Endodermal cell (in vitro differentiated cells): ENCODE results near the gene ABTB2. TPM values are rescaled to one million over a fixed set of nuclear protein-coding genes. Genes with fewer than 3 reads are reported as not detected.

Experiments
- DNase-seq: peaks from one replicate; pipeline ENCODE4 v3.0.0-alpha.2; 2017
- H3K27ac ChIP-seq: 2 replicates; pipeline ENCODE4 v1.5.1; 2013; ENCODE audit warnings: mild to moderate bottlenecking, low read depth, low read length, moderate library complexity
- H3K27me3 ChIP-seq: 2 replicates; pipeline ENCODE4 v1.6.1; 2013; ENCODE audit warnings: mild to moderate bottlenecking, low read length, moderate library complexity; ENCODE audit not compliant: insufficient read depth, control insufficient read depth, poor library complexity, severe bottlenecking
- H3K36me3 ChIP-seq: 2 replicates; pipeline ENCODE4 v1.7.0; 2013; ENCODE audit warnings: mild to moderate bottlenecking, low read length, moderate library complexity; ENCODE audit not compliant: control insufficient read depth, insufficient read depth
- H3K4me1 ChIP-seq: one replicate; pipeline ENCODE4 v1.7.0; 2013; ENCODE audit warnings: low read length; ENCODE audit not compliant: control insufficient read depth, insufficient read depth
- H3K4me3 ChIP-seq: 2 replicates; pipeline ENCODE4 v1.5.1; 2013; ENCODE audit warnings: mild to moderate bottlenecking, low read length, moderate library complexity
- H3K9ac ChIP-seq: 2 replicates; pipeline ENCODE4 v1.6.1; 2013; ENCODE audit warnings: mild to moderate bottlenecking, low read length, moderate library complexity; ENCODE audit not compliant: poor library complexity, severe bottlenecking; ENCODE audit errors: extremely low read depth
- H3K9me3 ChIP-seq: 2 replicates; pipeline ENCODE4 v1.6.1; 2013; ENCODE audit warnings: mild to moderate bottlenecking, low read length, moderate library complexity; ENCODE audit not compliant: control insufficient read depth
- H3K27ac Mint-ChIP-seq: 2 replicates; pipeline ENCODE4 v1.8.0; 2020; ENCODE audit warnings: mixed read lengths
- H3K27me3 Mint-ChIP-seq: 2 replicates; pipeline ENCODE4 v1.8.0; 2021; ENCODE audit warnings: mild to moderate bottlenecking, mixed read lengths; ENCODE audit not compliant: insufficient read depth
- H3K36me3 Mint-ChIP-seq: 2 replicates; pipeline ENCODE4 v1.8.0; 2020; ENCODE audit warnings: low read depth, mixed read lengths
- H3K4me1 Mint-ChIP-seq: 2 replicates; pipeline ENCODE4 v1.8.0; 2020; ENCODE audit warnings: mixed read lengths
- H3K4me3 Mint-ChIP-seq: 2 replicates; pipeline ENCODE4 v1.8.0; 2020; ENCODE audit warnings: mild to moderate bottlenecking, moderate library complexity, mixed read lengths
- H3K9me3 Mint-ChIP-seq: 2 replicates; pipeline ENCODE4 v1.8.0; 2020; ENCODE audit warnings: mild to moderate bottlenecking, mixed read lengths
- WGBS, 2 experiments: methylation state at CpG; one replicate each; pipeline versions ENCODE4 v1.1.5 to v1.1.7; 2013; ENCODE audit warnings: missing lambda C conversion rate in 2 of 2, mixed read lengths in 1 of 2; ENCODE audit not compliant: insufficient coverage in 1 of 2, insufficient read length in 1 of 2; 5-methylcytosine and 5-hydroxymethylcytosine counted together
- total RNA-seq, 2 donors: library from RNA; stranded (reverse); fragmentation: NEBNext Ultra II Directional in 1 of 2; extraction: Animal tissue kit (Norgen Biotek cat#: 25700) in 1 of 2; gene quantifications; 2 replicates in 1 of 2; 3 replicates in 1 of 2; pipeline ENCODE4 v1.2.1, GENCODE V29; 2021
- TF ChIP-seq, protein P1 (sequence below): fragments of 200-600 bp; sonication (generic); conservative IDR thresholded peaks from 2 replicates; pipeline ENCODE4 v1.5.0; 2021; ENCODE audit warnings: antibody characterized with exemption, mild to moderate bottlenecking

Gene ABTB2
- total RNA-seq, 2 donors from 2014 or later: 2.9 to 5.2 TPM

DNA sequence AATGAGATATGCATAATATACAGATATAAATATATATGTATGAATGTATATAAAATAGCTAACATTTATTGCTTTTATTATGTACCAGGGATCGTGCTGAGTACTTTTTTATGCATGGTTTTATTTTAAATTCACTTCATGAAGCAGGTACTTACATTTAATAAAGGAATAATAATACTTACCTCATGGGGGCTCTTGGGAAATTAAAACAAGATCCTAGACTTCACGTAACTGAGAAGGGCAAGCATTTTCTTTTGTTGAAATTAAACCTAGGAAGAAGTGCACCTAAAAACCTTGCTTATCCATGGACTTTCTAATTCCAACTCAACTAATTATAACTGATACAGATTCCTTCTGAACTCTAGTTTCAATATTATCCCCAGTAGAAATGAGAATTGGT, 40.0 kb upstream of the ABTB2 start:
- peaks cover 19% of the 10 kb centered on the region for H3K9me3 ChIP-seq
- H3K36me3 ChIP-seq: no peaks in the 10 kb centered on the region
- no peak overlapping the region for H3K27ac Mint-ChIP-seq
- no peaks in the 10 kb centered on the region for H3K27me3 Mint-ChIP-seq
- H3K9ac ChIP-seq: no peak overlapping the region
- no peaks in the 10 kb centered on the region for H3K27me3 ChIP-seq
- 89% methylated on average over 1 of the region's 2 CpGs; no CpG with 5 or more reads in 1 of the 2 experiments for WGBS, 2 experiments
- H3K27ac ChIP-seq: no peak overlapping the region
- no peaks in the 10 kb centered on the region for H3K4me1 ChIP-seq
- peaks cover 13% of the 10 kb centered on the region for H3K9me3 Mint-ChIP-seq
- TF ChIP-seq, protein P1, sequence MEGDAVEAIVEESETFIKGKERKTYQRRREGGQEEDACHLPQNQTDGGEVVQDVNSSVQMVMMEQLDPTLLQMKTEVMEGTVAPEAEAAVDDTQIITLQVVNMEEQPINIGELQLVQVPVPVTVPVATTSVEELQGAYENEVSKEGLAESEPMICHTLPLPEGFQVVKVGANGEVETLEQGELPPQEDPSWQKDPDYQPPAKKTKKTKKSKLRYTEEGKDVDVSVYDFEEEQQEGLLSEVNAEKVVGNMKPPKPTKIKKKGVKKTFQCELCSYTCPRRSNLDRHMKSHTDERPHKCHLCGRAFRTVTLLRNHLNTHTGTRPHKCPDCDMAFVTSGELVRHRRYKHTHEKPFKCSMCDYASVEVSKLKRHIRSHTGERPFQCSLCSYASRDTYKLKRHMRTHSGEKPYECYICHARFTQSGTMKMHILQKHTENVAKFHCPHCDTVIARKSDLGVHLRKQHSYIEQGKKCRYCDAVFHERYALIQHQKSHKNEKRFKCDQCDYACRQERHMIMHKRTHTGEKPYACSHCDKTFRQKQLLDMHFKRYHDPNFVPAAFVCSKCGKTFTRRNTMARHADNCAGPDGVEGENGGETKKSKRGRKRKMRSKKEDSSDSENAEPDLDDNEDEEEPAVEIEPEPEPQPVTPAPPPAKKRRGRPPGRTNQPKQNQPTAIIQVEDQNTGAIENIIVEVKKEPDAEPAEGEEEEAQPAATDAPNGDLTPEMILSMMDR: no peak
- no peak for DNase-seq
- H3K4me3 Mint-ChIP-seq: no peak overlapping the region
- peaks cover 4% of the 10 kb centered on the region for H3K4me1 Mint-ChIP-seq
- H3K4me3 ChIP-seq: no peak overlapping the region
- no peaks in the 10 kb centered on the region for H3K36me3 Mint-ChIP-seq

DNA sequence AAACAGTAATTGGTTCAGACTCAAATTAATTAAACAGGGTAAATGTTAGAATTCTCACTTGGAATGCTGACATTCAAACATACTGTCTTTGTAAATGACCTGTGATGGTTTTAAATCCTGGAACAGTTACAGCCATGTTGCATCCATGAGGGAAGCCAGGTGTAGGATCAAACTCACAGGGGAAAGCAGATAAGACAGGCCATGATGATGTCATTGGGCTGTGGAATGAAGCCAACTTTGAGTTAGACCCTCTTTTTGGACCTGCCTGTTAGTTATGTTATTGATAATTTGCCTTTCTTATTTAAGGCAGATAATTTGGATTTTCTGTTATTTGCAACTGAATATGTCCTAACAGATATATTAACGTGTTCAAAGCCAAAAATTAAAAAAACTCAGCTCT, 39.3 kb upstream of the ABTB2 start:
- H3K4me1 ChIP-seq: no peaks in the 10 kb centered on the region
- no peak overlapping the region for H3K4me3 ChIP-seq
- Mint-ChIP-seq H3K27me3 (no peaks in the 10 kb centered on the region), H3K4me3 (no peak overlapping the region), H3K27ac (no peak overlapping the region), H3K36me3 (no peaks in the 10 kb centered on the region), H3K9me3 (peaks cover 13% of the 10 kb centered on the region), H3K4me1 (peaks cover 4% of the 10 kb centered on the region)
- no peaks in the 10 kb centered on the region for H3K27me3 ChIP-seq
- no peak overlapping the region for H3K27ac ChIP-seq
- no peak overlapping the region for H3K9ac ChIP-seq
- H3K36me3 ChIP-seq: no peaks in the 10 kb centered on the region
- TF ChIP-seq, protein P1: no peak
- H3K9me3 ChIP-seq: peaks cover 21% of the 10 kb centered on the region
- no CpG with 5 or more reads among the region's 1 CpG for WGBS, 2 experiments
- no peak for DNase-seq

DNA sequence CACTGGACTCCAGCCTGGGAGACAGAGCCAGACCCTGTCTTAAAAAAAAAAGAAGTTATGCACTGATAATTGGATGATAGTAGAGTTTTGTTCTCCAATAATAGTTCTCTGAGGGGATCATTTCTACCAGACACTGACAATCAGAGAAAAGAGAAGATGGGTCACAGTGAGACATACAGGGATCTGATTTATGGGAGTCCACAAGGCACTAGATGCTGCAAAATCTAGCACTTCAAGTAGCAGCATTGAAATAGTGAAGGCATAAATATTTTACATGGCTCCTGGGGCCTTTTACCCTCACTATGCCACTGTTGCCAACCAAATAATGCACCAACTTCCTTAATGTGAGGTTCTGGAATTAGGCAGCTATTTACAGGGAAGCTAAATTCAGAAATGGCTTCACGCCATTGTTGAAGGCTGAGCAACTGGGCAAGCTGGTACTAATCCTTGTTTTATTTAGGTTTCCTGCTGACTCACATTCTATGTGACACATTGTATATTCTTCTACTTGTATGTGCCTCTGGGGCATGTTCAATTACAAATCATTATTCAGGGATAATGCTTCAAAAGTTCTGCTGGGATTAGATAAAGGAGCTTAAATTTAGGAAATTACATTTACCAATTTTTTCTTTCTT, 38.2 kb upstream of the ABTB2 start:
- Histone ChIP-seq H3K9me3 (peaks cover 21% of the 10 kb centered on the region), H3K27ac (no peak overlapping the region), H3K4me1 (no peaks in the 10 kb centered on the region), H3K27me3 (no peaks in the 10 kb centered on the region), H3K4me3 (no peak overlapping the region), H3K9ac (no peak overlapping the region), H3K36me3 (no peaks in the 10 kb centered on the region)
- Mint-ChIP-seq H3K36me3 (no peaks in the 10 kb centered on the region), H3K9me3 (peaks cover 13% of the 10 kb centered on the region), H3K27me3 (peaks cover 4% of the 10 kb centered on the region), H3K4me3 (no peak overlapping the region), H3K4me1 (peaks cover 4% of the 10 kb centered on the region), H3K27ac (no peak overlapping the region)
- DNase-seq: no peak
- TF ChIP-seq, protein P1: no peak
- WGBS, 2 experiments: 82 to 94% methylated on average over 1 of the region's 1 CpG
